ENCODE measurements around the gene ARHGAP1.
A peak's percentile ranks its signal among the peaks of the same experiment; 100 is the strongest.

Gene ARHGAP1

DNA sequence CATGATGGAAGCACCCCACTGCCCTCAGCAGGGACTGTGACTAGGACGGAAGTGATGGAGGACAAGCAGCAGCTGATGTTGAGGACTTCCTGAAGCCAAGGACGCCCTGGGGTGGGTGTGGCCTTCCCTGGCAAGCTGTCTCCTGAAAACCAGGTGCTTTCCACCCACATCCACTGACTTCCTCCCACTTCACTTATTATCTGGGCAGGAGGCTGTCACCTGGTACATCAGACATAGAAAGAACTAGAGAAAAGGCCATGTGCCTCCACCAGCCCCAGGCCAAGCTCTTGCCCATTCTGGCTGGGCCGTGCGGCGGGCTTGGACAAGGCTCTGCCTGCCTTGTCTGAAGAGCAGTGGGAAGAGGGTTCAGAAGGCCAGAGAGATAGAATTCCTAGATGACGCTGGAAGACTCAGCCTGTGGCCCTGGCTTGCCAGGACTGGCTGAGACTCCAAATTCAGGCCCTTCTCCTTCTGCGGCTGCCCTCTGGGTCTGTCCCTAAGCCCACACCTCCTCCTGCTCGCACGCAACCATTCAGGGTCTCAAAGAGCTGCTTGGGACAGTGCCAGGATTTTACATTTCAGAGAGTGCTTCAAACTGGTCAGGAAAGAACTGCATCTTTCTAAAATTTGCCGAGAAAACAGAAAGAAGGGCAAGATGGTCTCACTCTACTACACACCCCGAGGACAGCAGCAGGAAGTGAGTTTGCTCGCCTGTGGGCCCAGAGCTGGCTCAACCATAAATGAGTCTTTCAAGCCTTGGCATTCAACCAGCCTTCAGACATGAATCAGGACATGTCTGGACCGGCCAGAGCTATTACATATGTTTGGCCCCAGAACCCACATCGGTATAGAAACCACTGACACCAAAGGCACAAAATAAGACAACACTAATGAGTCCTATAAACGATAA lies 13.3 kb downstream of the ARHGAP1 start:
- no peak overlapping the region for H3K4me3 ChIP-seq (ENCODE audit: low read length)
- peak overlapping the region; percentile 26 for H3K9ac ChIP-seq (ENCODE audit: low read depth, low read length)
- H3K4me2 ChIP-seq (ENCODE audit: low read length): peak overlapping the region; percentile 32
- no peaks in the 10 kb centered on the region for H3K27me3 ChIP-seq (ENCODE audit: control insufficient read depth, insufficient read depth, low read length)
- peaks cover 53% of the 10 kb centered on the region for H3K36me3 ChIP-seq (ENCODE audit: insufficient read depth, low read length)
- H3K9me3 ChIP-seq (replicated peaks; ENCODE audit: low read length): no peaks in the 10 kb centered on the region
- H3K4me1 ChIP-seq (ENCODE audit: control insufficient read depth, insufficient read depth, low read length): peaks cover 23% of the 10 kb centered on the region

- Histone ChIP-seq H3K9ac (ENCODE audit: low read depth, low read length) (no peak overlapping the region), H3K4me1 (ENCODE audit: control insufficient read depth, insufficient read depth, low read length) (peaks cover 23% of the 10 kb centered on the region), H3K36me3 (ENCODE audit: insufficient read depth, low read length) (peaks cover 66% of the 10 kb centered on the region), H3K4me3 (ENCODE audit: low read length) (no peak overlapping the region), H3K9me3 (replicated peaks; ENCODE audit: low read length) (no peaks in the 10 kb centered on the region), H3K27me3 (ENCODE audit: control insufficient read depth, insufficient read depth, low read length) (no peaks in the 10 kb centered on the region), H3K4me2 (ENCODE audit: low read length) (no peak overlapping the region)
Observed at GRCh38 chr11:46684367-46684766, 16.1 kb downstream of the ARHGAP1 start.

DNA sequence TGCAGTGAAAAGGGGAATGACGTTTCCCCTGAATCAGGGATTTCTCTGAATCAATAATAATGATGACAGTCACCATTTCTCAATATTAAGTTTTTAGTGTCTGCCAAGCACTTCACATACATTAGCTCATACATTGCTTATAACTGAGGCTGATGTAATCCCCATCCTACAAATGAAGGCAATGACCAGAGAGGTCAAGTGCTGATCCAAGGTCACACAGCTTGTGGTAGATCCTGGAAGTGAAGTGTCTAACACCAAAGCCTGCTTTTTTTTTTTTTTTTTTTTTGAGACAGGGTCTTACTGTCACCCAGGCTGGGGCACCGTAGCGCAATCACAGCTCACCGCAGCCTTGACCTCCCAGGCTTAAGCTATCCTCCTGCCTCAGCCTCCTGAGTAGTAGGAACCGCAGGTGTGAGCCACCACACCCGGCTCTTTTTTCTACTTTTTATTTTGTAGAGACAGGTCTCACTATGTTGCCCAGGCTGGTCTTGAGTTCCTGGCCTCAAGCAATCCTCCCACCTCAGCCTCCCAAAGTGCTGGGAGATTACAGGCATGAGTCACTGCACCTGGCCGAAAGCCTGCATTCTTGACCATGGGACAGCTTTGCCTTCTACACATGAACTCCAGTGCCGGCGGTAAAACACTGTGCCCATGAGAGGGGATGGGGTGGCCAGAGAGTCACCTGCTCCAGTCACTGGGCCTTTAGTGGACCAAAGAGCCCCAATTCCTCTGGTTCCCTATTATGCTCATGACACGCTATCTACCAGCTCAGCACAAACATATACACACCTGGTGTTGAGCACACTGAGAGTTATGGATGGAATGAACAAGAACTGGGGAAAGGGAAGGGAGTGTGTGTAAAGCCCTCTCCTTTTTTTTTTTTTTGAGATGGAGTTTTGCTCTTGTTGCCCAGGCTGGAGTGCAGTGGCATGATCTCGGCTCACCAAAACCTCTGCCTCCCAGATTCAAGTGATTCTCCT lies 17.4 kb downstream of the ARHGAP1 start:
- H3K9ac ChIP-seq (ENCODE audit: low read depth, low read length): no peak overlapping the region
- H3K36me3 ChIP-seq (ENCODE audit: insufficient read depth, low read length): peaks cover 75% of the 10 kb centered on the region
- peaks cover 25% of the 10 kb centered on the region for H3K4me1 ChIP-seq (ENCODE audit: control insufficient read depth, insufficient read depth, low read length)
- H3K4me3 ChIP-seq (ENCODE audit: low read length): no peak overlapping the region
- H3K27me3 ChIP-seq (ENCODE audit: control insufficient read depth, insufficient read depth, low read length): no peaks in the 10 kb centered on the region
- no peak overlapping the region for H3K4me2 ChIP-seq (ENCODE audit: low read length)
- H3K9me3 ChIP-seq (replicated peaks; ENCODE audit: low read length): no peaks in the 10 kb centered on the region

- Histone ChIP-seq H3K27me3 (ENCODE audit: control insufficient read depth, insufficient read depth, low read length) (no peaks in the 10 kb centered on the region), H3K9me3 (replicated peaks; ENCODE audit: low read length) (no peaks in the 10 kb centered on the region), H3K36me3 (ENCODE audit: insufficient read depth, low read length) (peaks cover 73% of the 10 kb centered on the region), H3K4me3 (ENCODE audit: low read length) (no peak overlapping the region), H3K4me1 (ENCODE audit: control insufficient read depth, insufficient read depth, low read length) (peaks cover 15% of the 10 kb centered on the region), H3K4me2 (ENCODE audit: low read length) (no peak overlapping the region), H3K9ac (ENCODE audit: low read depth, low read length) (no peak overlapping the region)
Observed at GRCh38 chr11:46681814-46682213, 18.6 kb downstream of the ARHGAP1 start.

- Histone ChIP-seq H3K4me3 (ENCODE audit: low read length) (no peak overlapping the region), H3K4me1 (ENCODE audit: control insufficient read depth, insufficient read depth, low read length) (peaks cover 23% of the 10 kb centered on the region), H3K9me3 (replicated peaks; ENCODE audit: low read length) (no peaks in the 10 kb centered on the region), H3K4me2 (ENCODE audit: low read length) (no peak overlapping the region), H3K27me3 (ENCODE audit: control insufficient read depth, insufficient read depth, low read length) (no peaks in the 10 kb centered on the region), H3K36me3 (ENCODE audit: insufficient read depth, low read length) (peaks cover 71% of the 10 kb centered on the region), H3K9ac (ENCODE audit: low read depth, low read length) (no peak overlapping the region)
Observed at GRCh38 chr11:46680815-46681214, 19.6 kb downstream of the ARHGAP1 start.

- Histone ChIP-seq H3K36me3 (ENCODE audit: insufficient read depth, low read length) (peaks cover 70% of the 10 kb centered on the region), H3K4me3 (ENCODE audit: low read length) (no peak overlapping the region), H3K4me1 (ENCODE audit: control insufficient read depth, insufficient read depth, low read length) (peaks cover 28% of the 10 kb centered on the region), H3K9ac (ENCODE audit: low read depth, low read length) (no peak overlapping the region), H3K9me3 (replicated peaks; ENCODE audit: low read length) (no peaks in the 10 kb centered on the region), H3K4me2 (ENCODE audit: low read length) (no peak overlapping the region), H3K27me3 (ENCODE audit: control insufficient read depth, insufficient read depth, low read length) (no peaks in the 10 kb centered on the region)
Observed at GRCh38 chr11:46680164-46680760, 20.2 kb downstream of the ARHGAP1 start.

- H3K36me3 ChIP-seq (ENCODE audit: insufficient read depth, low read length): peaks cover 68% of the 10 kb centered on the region
- H3K4me3 ChIP-seq (ENCODE audit: low read length): no peak overlapping the region
- no peak overlapping the region for H3K4me2 ChIP-seq (ENCODE audit: low read length)
- no peaks in the 10 kb centered on the region for H3K9me3 ChIP-seq (replicated peaks; ENCODE audit: low read length)
- H3K27me3 ChIP-seq (ENCODE audit: control insufficient read depth, insufficient read depth, low read length): no peaks in the 10 kb centered on the region
- peaks cover 36% of the 10 kb centered on the region for H3K4me1 ChIP-seq (ENCODE audit: control insufficient read depth, insufficient read depth, low read length)
- H3K9ac ChIP-seq (ENCODE audit: low read depth, low read length): no peak overlapping the region
Observed at GRCh38 chr11:46679241-46680163, 20.9 kb downstream of the ARHGAP1 start.

GRCh38 chr11:46678741-46679130 lies 21.7 kb downstream of the ARHGAP1 start:
- Histone ChIP-seq H3K36me3 (ENCODE audit: insufficient read depth, low read length) (peaks cover 64% of the 10 kb centered on the region), H3K27me3 (ENCODE audit: control insufficient read depth, insufficient read depth, low read length) (no peaks in the 10 kb centered on the region), H3K9me3 (replicated peaks; ENCODE audit: low read length) (no peaks in the 10 kb centered on the region), H3K4me1 (ENCODE audit: control insufficient read depth, insufficient read depth, low read length) (peaks cover 32% of the 10 kb centered on the region), H3K4me2 (ENCODE audit: low read length) (no peak overlapping the region), H3K9ac (ENCODE audit: low read depth, low read length) (no peak overlapping the region), H3K4me3 (ENCODE audit: low read length) (no peak overlapping the region)

DNA sequence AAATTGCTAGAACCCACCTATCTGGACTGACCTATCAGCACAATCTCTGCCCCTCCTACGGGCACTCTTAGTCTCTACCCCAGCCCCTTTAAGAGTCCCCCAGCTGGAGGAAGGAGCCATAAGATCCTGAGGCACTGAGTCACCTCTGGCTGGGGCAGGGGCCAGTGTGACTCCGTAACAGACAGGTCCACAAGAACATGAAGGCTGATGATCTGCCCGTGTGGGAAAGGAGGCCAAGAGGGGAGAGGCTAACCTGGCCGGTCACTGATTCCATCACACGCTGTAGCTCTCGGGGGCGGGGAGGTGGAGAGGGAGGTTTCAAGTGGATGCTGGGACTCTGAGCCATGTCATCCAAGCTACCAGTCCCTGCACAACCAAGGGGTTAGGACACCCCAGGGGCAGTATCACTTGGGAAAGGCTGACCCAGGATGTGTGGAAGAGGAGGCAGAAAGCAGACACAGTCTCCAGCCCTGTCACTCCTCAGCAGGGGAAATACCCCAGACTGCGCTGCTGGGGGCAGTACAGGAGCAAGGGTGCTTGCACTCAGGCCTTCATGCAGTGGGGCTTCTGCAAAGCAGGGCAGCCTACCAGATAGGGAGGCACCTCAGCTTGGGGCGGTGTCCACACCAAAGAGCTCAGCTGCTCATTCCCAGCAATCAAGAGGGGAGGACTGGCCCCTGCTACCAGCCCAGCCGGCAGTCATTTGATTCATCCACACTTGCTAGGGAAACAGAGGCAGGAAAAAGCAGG lies 22.3 kb downstream of the ARHGAP1 start:
- H3K4me1 ChIP-seq (ENCODE audit: control insufficient read depth, insufficient read depth, low read length): peaks cover 32% of the 10 kb centered on the region
- no peak overlapping the region for H3K9ac ChIP-seq (ENCODE audit: low read depth, low read length)
- no peak overlapping the region for H3K4me2 ChIP-seq (ENCODE audit: low read length)
- no peaks in the 10 kb centered on the region for H3K9me3 ChIP-seq (replicated peaks; ENCODE audit: low read length)
- H3K27me3 ChIP-seq (ENCODE audit: control insufficient read depth, insufficient read depth, low read length): no peaks in the 10 kb centered on the region
- no peak overlapping the region for H3K4me3 ChIP-seq (ENCODE audit: low read length)
- peaks cover 68% of the 10 kb centered on the region for H3K36me3 ChIP-seq (ENCODE audit: insufficient read depth, low read length)

- peaks cover 72% of the 10 kb centered on the region for H3K36me3 ChIP-seq (ENCODE audit: insufficient read depth, low read length)
- H3K9ac ChIP-seq (ENCODE audit: low read depth, low read length): no peak overlapping the region
- no peak overlapping the region for H3K4me2 ChIP-seq (ENCODE audit: low read length)
- H3K4me3 ChIP-seq (ENCODE audit: low read length): no peak overlapping the region
- no peaks in the 10 kb centered on the region for H3K27me3 ChIP-seq (ENCODE audit: control insufficient read depth, insufficient read depth, low read length)
- peaks cover 38% of the 10 kb centered on the region for H3K4me1 ChIP-seq (ENCODE audit: control insufficient read depth, insufficient read depth, low read length)
- no peaks in the 10 kb centered on the region for H3K9me3 ChIP-seq (replicated peaks; ENCODE audit: low read length)
Observed at GRCh38 chr11:46677169-46677568, 23.2 kb downstream of the ARHGAP1 start.

All from skeletal muscle satellite cell (primary cell).